NCI-H187 treated with DMSO at 0.1 percent for 48 hours (cell line): ENCODE data around the gene INSL3.
A peak's percentile ranks its signal among the peaks of the same experiment; 100 is the strongest.

Source experiments
- DNase-seq: peaks from one replicate; lab custom pipeline; 2025; lab: John Stamatoyannopoulos, UW

INSL3 gene

DNA sequence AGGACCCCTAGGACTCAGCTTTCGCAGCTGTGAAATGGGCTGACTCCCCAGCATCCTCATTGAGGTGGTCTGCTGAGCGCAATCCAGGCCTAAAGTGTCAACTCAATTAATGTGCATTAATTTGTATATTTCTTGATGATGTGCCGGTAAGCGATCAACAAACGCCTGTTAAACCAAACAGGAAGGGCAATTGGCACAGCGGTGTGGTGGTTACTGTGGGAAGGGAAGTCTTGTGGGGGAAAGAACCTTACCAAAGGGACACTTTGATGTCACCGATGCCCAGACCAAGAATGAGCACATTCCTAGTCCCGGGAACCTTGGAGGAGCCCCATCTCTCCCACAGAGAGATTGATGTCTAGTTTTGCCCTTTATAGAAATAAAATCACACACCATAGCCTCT is 24.8 kb upstream of the INSL3 start:
- no peak for DNase-seq

DNA sequence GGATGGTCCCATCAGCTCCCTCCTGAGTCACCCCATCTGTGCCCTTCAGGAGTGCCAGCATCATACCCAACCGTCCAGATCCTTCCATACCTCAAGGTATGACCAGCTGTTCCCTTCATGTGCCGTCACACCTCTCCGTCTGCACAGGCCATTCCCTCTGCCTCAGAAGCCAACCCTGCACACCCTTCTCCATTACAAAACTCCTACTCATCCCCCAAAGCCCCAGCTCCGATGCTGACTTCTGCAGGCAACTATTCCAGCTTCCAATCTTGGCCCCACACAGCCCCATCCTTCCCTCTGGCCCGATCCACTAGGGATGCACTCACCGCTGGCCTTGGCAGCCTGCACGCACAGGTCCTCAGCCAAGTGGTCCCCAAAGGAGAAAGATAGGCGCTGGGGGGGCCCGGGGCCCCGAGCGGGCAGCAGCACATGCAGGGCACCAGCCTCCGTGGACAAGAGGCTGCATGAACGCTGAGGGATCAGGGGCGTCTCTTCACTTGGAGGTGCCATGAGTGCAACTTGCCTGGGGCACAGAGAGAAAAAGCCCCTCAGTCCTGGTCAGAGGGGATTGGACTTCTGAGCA is 22.7 kb upstream of the INSL3 start:
- no peak for DNase-seq

DNA sequence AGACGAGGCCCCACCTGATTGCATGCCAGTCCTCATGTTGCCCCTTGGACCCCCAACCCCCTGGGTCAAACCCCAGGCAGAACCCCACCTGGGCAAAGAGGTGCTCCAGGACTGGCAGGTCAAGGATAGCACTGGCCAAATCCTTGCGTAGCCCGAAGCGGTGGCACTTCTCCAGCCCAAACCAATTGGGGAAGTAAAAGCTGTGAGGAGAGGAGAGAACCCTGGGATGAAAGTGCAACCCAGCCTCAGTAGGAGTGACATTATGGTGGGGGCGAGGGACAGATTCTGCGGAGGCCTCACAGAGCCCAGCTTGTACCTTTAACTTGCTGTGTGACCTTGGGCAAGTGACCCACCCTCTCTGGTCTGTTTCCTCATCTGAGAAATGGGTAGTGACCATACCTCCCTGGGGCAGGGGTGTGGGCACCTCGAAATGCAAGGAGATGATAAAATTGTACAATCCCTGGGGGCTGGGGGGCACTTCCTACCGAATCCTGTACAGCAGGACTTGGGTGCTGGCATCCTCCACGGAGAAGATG is 22.0 kb upstream of the INSL3 start:
- no peak for DNase-seq

DNA sequence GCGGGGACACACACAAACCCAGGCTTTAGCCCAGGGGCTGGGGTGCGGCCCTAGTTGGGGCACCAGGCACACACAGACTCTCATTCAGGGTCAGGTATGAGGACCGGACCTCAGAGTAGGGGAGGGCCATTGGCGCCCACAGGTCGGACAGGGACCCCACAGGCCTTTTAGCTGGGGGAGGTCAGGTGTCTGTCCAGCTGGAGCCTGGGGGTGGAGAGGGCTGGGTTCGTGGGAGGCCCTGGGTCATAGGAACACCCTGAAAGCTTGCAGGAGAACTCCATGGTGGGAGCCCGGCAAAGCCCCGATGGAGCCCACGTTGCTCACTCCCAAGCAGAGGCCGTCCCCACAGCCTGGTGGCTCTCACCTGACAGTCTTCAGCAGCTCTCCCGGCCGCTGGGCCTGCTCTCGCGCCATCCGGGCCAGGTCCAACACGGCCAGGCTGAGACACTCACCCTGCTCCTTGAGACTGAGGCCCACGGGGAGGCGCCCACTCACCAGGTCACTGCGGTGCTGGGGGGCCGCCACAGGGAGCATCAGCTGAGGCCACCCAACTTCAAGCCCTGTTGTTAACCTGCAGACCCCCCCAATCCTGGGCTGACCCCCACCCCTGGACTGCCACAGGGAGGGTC is 21.5 kb upstream of the INSL3 start:
- DNase-seq: no peak

DNA sequence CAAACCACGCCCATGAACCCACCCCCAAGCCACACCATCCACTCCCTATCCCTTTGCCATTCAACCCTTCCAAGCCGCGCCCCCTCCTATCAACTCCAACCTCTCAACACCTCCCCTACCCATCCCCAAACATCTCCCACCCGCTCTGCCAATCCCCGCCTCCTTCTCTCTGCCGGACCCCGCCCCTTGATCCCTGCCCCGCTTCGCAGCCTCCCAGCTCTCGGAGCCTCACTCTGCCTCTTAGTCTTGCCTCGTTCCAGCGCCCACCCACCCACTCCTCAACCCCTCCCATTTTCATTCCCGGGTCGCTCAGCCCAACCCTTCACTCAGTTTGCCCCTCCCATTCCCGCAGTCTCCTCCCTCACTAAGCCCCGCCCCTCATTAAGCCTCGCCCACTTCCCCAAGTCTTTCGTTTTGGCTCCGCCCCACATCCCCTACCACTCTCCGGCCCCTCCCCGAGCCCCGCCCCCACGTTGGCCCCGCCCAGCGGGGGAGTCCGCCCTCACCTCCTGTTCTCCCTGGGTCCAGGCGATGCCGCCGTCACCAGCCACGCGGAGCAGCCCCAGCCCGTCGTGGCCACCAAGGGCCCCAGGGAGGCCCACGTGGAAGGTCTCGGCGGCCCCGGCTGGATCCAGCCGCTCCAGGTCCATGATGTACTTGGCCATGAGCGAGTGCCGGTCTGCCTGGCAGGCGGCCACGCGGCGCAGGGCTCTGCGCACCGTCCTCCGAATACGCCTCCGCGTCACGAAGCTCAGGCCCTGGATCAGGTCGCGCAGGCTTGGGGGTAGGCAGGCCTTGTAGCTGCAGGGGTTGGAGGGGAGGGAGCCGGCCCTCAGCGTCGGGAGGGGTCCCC is 20.7 kb upstream of the INSL3 start:
- peak; percentile 34 for DNase-seq

DNA sequence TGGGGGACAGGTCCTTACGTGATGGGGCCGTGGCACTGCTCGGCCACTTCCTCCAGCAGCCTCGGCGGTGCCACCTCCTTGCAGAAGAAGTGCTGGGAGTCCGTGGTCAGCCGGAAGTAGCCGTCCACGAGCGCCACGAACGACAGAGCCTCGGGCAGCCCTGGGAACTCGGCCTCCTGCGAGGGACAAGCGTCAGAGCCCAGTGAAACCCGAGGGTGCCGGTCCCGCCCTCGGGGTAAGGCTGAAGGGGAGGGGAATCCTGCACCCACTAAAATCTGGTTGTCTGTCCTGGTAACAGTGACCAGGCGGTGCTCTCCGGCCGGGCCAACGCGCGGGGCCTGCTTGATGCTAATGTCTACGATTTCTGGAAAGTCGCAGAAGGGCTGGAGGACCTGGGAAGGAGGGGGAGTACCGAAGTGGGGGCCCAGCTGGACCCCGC is 20.1 kb upstream of the INSL3 start:
- no peak for DNase-seq

DNA sequence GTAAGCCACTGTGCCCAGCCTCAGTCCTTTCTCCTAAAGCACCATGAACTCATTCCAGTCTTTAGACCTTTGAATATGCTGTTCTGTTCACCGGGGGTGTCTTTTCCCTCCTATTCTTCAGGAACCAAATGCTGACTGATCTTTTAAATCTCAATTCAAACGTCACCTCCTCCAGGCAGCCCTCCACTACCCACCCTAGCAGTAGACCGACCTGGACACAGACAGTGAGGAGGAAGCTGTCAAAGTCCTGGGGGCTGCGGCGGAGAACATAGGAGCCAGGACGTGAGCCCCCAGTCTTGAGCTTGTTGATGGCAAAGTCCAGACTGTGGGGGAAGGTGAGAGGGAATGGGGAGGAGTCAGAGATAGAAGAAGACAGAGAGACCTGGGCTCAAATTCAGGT is 18.7 kb upstream of the INSL3 start:
- DNase-seq: no peak

DNA sequence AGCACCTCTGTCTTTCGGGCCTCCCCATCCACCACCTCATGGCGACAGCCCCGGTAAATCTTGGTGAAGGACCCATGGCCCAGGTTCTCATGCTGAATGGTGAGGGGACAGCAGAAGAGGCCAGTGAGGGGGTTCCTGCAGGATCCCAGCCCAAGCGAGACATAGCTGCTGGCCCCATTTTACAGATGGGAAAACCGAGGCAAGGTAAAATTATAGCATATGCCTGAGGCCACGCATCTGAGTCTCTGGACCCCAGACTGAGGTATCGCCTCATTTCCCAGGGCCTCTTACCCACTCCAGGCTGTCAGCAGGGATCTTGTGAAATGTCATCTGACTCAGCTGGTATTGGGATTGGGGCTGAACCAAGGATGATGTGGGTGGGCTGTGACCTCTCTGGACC is 16.7 kb upstream of the INSL3 start:
- no peak for DNase-seq

DNA sequence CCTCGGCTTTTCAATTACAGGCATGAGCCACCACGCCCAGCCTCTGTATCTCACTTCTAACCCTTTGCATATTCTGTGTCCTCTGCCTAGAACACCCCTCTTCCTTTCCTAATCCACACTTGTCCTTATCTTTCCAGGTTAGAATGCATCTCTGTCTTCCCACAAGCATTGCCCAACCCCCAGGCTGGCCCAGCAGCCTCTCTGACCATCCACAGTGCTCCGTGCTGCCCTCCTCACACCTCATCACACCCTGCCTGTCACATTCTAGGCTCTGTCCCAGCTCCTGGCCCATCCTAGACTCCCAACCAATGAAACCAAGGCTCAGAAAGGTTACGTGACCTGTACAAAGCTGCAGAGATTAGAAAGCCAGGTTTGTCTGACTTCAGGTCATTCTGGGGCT is 15.2 kb upstream of the INSL3 start:
- no peak for DNase-seq

DNA sequence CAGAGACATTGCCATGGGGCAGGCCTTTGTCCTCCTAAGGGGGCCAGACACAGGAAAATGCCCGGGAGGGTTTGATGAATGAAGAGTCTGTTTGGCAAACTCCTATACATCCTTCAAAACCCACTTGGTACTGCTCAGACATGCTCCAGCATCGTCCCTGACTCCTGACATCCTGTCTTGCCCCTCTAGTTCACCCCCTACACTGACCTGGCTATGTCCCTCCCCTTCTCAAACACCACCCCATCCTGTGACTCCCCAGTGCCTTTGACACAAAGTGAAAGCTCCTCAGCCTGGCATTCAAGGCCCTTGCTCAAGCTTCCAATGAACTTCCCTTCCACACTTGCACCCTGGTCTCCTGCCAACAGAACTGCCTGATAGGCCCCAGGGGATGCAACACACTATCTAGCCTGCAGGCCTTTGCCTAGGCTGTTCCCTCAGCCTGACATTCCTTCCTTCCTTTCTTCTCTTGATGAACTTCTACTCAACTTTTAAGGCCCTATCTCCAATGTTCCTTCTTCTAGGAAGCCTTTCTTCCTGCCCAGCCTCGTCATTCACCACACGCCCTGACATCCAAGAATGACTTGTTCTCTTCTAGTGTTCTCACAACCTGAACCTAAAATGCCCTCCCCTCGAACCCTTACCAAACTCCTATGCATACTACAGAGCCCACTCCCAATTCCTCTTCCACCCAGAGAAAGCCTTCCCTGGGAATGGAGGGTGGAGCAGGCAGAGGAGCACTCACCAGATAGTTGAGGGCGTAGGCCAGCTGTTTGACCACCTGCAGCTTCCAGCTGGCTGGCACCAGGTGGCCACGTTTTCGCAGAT is 14.1 kb upstream of the INSL3 start:
- no peak for DNase-seq

DNA sequence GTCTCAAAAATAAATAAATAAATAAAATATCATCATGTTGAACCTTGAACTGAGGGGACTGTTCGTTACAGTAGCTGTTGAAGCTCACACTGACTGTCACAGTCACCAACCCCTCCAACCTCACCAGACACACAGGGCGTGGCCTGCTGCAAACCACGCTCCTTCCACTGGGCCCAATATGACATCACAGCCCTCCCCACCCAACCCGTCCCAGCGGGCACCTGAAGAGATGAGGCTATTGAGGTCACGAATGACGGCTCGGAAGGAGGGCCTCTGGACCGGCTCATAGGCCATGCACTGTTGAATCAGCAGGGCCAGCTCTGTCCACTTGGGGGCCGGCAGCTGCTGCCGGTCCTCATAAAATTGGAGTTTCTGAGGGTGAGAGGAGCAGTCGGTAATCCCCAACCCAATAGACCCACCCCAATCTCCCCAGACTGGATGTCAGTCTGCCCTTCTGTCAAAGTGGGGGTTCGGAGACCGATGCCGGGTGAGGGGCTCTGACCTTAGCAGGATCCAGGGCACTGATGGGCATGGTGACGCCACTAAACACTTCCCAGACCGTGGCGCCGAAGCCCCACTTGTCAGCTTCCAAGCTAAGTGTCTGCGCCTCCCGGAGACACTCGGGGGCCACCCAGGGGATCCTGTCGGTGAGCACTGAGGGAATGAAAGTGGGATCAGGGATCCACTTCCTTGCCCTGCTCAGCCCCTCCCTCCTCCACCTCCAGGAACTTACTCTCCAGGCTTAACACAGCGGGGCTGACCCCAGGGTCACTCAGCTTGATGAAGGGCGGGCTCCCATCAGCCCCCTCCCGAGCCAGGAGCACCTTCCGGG is 13.2 kb upstream of the INSL3 start:
- no peak for DNase-seq

DNA sequence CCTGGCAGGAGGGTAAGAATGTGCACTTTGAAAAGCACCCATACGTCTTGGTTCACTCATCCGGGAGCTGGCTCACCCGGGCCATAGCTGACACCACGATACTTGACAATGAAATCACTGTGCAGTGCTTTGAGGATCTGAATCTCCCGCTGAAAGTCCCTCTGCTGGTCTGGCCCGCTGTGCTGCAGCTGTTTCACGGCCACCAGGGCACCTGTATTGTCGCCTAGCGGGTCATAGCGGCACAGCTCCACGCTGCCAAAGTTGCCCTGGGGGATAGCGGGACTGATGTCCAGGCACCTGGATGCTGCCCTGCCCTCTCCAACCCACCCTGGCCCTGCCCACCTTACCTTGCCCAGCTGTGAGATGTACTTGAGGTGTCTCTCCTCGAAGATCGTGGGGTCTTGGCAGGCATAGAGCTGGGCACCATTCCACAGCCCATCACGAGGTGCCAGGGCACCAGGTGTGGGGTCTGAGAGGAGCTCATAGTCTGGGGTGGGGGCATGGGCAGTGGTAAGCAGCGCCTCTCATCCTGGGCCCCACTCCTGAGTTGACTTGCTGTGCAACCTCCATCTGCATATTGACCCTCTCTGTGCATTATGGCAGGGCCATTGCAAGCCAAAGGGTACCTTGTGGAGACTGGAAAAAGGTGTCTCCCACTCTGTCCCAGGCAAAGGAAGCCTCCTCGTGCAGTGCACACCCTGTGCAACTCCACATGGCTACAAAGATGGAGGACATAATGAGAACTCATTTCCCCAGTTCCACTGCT is 11.3 kb upstream of the INSL3 start:
- no peak for DNase-seq

DNA sequence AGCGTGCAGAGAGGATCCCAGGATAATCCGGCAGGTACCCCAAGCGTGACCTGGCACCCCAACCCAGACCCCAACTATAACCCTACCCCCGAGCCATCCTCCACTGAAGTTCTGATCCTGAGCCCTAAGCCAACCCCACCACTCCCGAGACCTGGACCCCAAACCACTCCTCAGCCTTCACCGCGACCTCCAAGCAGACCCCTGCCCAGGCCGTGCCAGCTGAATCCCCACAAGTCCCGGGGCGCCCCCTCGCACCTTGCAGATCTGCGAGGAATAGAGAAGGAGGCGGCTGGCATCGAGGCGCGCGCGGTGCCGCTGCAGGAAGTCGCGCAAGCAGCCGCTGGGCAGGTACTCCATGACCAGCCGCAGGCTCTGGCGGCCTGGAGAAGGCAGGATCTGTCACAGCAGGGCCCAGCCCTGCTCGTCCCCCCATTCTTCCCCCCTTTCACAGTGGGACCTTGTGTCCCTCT is 10.1 kb upstream of the INSL3 start:
- DNase-seq: no peak

DNA sequence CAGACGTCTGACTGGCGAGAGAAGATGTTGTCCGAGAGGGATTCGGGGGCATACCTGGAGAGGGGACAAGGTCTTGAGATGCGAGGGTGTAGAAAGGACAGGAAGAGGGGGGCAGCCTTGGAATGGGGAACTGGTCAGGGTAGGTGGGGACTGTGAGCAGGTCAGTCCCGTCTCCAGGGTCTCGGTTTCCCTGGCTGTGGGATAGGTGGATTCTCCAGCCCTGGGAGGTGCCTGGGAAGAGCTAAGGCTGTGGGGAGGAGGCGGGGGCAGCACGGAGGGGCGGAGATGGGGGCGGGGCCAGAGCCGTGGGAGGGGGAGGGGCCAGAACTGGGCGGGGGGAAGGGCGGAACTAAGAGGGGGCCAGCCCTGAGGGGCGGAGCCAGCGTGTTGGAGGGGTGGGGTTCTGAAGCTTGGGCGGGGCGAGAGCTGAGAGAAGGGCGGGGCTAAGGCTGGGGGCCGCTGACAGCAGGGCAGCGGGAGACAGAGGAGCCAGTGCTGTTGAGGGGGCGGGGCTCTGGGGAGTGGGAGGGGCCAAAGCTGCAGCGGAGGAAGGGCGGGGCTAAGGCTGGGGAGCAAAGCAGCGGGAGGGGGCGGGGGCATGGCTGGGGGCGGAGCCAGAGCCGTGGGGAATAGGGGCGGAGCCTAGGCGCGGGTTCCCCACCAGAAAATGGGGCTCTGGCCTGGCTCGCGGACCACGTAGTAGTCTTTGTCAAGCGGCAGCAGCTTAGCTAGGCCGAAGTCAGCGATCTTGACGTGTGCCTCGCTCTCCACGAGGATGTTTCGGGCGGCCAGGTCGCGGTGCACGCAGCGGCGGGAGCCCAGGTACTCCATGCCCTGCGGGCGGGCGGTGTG is 9.5 kb upstream of the INSL3 start:
- DNase-seq: peak; percentile 40

DNA sequence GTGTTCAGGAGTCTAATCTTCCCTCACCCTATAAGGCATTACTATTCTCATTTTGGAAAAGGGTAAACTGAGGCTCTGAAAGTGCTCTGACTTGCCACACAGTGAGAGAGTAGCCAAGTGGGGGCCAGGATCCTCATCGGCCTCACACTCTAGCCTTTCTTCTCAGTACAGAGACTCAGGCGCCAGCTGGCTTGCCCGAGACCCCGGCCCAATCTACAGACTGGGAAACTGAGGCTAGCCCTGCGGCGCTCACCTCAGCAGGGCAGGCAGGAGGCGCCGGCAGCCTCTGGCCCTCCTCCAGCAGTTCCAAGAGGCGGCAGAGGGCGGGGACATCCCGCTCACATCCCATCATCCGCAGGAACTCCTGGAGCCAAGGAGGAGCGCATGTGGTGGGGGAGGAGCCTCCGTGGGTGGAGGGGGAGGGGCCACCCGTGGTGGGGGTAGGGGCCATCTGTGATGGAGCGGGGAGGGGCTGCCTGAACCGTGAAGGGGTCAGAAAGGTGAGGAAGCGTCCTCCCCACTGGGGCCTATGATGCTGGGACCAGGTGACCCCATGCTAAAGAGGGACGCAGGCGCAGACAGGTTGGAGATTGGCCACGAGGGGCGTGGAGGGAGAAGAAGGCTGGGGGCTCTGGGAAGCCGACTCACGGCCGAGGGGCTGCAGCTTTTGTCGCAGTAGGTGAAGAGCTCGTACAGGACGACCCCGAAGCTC is 8.7 kb upstream of the INSL3 start:
- no peak for DNase-seq

DNA sequence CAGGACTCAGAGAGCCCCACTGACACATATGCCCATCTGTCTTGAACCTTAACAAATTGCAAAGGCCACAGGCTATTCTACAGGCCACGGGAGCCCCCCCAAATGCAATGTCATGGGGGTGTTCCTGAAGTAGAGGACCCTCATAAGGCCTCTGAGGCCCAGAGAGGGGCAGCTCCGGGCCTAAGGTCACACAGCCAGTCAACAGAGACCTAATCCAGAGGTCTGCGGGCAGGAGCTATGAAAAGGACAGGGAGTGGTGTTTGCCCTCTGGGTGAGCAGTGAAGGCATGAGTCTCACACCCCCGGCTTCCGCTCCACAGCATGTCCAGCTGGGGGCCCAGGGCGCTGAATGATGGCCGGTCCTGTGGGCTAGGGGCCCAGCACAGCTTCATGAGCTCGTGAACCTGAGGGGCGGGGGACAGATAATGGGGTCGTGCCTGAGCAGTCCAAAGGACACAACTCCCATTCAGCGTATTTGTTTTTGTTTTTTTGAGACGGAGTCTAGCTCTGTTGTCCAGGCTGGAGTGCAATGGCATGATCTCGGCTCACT is 5.3 kb upstream of the INSL3 start:
- DNase-seq: no peak

DNA sequence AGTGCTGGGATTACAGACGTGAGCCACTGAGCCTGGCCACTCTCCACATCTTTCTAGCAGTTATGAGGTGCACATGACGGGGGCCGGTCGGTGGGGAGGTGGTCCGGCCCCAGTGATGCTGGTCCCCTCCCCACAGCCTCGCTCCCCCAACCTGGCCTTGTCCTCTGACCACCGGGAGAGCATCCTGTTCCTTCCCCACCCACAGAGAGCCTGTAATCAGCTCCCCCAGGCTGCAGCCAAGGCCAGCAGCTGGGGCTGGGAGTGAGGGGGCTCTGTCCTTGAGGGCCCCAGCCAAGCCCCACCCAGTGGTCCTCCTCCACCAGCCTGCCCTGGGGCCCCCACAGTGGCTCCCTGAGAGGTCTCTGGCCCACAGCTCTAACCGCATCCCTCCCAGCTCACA is 3.0 kb upstream of the INSL3 start:
- no peak for DNase-seq

DNA sequence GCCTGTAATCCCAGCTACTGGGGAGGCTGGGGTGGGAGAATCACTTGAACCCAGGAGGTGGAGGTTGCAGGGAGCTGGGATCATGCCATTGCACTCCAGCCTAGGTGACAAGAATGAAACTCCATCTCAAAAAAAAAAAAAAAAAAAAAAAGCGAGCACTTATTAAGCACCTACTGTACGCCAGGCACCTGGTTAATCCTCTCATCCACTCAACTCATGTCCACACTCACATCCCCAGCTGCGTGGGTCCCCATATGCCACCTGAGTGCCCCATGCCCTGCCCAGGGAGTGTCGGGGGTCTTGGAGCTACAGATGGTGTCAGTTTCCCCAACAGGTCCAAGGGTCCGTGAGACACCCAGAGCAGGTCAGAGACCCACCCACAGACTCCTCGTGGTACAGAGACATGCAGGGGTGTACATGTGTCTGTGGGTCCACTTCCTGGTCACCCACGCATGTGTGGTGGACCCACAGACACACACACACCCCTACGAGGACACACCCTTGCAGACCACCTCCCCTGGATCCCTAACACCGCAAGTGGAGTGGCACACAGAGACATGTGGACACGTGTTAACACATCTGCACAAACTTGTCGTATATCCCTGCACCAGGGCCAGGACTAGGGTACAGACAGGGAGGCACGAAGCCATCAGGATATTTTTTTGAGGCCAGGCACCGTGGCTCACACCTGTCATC is 3.5 kb downstream of the INSL3 start:
- DNase-seq: no peak
